Measurements from ENCODE around the gene PNCK. TPM values are rescaled to one million over a fixed set of nuclear protein-coding genes. Genes with fewer than 3 reads are reported as not detected.

PNCK gene
- total RNA-seq, 4 donors from 2014 or later, result 0.46 to 0.60 TPM; not detected in 2

DNA sequence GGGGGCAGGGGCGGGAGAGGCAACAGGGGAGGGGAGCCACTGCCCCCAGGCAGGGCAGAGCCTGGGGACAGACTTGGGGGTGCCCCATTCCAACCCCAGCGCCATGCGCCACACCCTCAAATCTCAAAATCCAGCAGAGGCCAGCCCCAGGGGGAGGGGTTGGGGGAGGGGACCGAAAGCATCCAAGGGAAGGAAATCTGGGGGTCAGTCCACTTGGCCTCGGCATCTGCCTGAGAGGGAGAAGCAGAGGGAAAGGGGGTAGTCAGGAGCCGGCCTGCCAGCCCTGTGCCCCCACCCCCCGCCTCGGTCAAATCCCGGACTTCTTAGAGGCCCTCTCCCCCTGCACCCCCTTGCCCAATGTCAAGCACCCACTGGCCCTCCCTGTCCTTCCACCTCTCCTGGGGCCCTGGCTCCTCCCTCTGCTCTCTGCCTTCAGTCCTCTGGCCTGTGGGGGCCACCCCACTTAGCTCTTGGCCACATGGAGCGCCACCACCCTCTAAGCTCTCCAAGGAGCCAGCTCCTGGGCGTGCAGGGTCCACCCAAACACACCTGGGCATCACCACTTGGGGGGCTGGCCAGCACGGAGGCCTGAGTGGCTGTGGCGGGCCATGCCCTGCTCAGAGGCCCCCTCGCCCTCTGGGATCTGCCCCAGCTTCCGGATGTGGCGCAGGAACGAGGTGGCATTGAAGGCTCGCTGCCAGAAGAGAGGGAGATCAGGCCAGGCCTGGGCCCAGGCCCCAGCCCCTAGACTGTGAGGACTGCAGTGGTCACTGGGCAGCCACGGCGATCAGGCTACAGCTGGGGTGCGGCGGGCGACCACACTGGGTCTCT lies 3.5 kb downstream of the PNCK start:
- no peak for ATAC-seq (ENCODE audit: low FRiP score)
- no peak for DNase-seq (ENCODE audit: low spot score)
- TF ChIP-seq, protein P1, sequence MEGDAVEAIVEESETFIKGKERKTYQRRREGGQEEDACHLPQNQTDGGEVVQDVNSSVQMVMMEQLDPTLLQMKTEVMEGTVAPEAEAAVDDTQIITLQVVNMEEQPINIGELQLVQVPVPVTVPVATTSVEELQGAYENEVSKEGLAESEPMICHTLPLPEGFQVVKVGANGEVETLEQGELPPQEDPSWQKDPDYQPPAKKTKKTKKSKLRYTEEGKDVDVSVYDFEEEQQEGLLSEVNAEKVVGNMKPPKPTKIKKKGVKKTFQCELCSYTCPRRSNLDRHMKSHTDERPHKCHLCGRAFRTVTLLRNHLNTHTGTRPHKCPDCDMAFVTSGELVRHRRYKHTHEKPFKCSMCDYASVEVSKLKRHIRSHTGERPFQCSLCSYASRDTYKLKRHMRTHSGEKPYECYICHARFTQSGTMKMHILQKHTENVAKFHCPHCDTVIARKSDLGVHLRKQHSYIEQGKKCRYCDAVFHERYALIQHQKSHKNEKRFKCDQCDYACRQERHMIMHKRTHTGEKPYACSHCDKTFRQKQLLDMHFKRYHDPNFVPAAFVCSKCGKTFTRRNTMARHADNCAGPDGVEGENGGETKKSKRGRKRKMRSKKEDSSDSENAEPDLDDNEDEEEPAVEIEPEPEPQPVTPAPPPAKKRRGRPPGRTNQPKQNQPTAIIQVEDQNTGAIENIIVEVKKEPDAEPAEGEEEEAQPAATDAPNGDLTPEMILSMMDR (IDR thresholded peaks at IDR 0.05), result no peak

DNA sequence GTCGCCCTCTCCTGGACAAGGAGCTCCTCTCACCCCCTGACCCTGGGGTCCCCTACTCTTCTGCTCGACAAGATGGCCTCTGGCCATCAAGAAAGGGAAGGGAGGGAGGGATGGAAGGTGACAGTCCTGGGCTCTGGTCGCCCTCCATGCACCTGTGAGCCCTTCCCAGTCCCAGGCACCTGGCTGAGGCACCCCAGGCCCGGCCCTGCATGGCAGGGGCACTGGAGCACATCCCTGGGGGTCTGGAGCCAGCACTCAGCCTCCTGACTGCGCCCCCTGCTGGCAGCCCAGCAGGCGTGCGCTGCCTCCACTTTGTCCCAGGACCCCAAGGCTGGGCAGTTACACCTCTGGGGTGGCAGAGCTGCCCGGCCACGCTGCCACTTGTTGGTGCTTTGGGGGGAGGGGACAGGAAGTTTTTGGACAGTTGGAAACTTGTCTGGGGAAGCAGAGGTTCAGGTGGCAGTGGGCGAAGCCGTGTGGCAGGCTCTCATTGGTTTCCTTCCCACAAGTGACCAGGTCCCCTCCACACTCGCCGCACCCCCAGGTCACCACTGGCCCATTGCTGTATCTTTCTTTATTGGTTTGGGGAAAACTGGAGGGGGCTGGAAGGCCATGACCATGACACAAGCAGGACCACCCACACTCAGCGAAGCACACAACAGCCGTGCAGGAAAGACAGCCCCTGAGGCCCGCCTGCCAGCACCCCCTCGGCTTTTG lies 4.3 kb downstream of the PNCK start:
- no peak for DNase-seq (ENCODE audit: low spot score)

DNA sequence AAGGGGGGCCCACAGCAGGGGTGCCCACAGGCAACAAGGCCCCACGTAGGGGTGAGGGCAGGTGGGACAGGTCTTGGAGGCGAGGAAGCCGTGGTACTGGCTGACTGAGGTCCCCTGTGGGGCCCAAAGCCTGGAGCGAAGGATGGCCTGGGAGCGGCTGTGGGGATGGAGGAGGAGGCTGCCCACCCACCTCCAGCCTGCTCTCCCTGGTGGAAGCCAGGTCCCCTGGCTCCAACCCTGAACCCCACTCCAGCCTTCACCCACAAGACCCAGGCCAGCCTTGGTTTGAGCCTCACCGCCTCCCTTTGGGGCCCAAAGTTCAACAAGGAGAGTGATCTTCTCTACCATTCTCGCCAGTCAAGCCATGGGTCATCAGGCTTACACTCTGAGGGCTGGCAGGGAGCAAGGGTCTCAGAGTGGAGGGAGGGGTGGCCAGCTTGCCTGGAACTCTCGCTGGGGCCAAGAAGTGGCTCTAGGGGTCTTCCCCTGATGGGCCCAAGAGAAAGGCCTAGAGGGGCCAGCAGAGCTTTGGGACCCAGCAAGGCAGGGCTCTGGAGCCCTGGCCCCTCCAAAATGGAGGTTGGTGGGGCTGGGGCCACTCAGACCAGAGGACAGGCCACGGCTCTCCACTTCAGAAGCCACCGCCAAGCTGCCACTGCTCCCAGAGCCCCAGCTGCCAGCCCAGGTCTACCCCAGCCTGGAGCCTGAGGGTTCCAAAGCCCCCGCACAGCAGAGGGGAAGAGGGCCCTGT lies 5.0 kb downstream of the PNCK start:
- TF ChIP-seq, protein P1 (IDR thresholded peaks at IDR 0.05), result no peak
- no peak for ATAC-seq (ENCODE audit: low FRiP score)
- no peak for DNase-seq (ENCODE audit: low spot score)

More for the DNA sequence above, 4.3 kb downstream of the PNCK start:
- ATAC-seq (ENCODE audit: low FRiP score), result no peak
- TF ChIP-seq, protein P1 (IDR thresholded peaks at IDR 0.05), result peak in 1 of 3 donors; percentile 11

DNA sequence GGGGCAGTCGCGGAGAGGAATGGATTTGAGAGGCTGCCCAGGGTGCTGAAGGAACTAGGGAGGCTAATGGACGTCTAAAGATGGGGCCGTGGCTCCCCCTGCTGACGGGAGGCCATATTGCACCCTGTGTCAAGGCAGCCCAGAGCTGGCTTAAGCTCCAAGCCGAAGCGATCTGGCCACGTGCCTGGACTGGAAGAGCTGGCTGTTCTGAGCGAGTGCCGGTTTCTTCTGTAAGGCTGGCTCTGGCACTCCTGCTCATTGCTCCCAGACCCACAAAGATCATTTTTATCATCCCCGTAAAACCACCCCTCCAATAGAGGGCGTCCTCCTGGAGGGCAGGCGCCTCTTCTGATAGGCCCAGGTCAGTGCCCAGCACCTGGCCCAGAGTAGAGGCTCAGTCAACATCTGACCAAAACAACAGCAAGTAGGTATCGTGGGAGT lies 5.6 kb downstream of the PNCK start:
- ATAC-seq (ENCODE audit: low FRiP score) (peak; percentile 54), DNase-seq (ENCODE audit: low spot score) (peak; percentile 71)
- TF ChIP-seq, protein P1 (IDR thresholded peaks at IDR 0.05), result peak in 1 of 3 donors; percentile 20

DNA sequence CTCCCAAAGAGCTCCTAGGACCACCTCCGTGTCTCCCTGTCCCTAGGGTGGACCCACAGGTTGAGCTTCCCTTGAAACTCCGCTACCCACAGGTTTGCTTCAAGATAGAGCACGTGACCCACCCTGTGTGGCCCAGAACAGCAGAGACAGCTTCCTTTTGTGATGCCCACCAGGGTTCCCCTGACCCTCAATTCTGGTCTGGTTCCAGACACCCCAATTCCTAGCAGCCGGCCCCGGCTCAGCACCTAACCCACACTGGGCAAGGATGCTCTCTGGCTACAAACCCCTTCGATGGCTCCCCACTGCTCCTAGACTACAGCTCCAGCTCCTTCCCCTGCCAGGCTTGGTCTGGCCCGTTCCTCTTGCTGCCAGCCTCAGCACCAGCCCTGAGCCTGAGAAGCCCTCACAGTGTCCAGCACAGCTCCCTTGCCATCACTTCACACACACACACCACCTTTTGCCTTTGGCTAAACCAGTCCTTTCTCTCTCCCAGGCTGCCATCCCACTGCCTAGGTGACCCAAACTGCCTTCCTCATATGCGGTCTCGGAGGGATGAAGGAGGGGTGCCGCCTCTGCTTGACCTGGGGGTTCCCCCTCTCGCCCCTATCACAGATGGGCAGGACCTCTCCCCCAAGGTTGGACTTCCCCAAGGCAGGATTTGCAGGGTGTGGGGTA lies 6.2 kb downstream of the PNCK start:
- DNase-seq (ENCODE audit: low spot score) (no peak), ATAC-seq (ENCODE audit: low FRiP score) (no peak)
- TF ChIP-seq, protein P1 (IDR thresholded peaks at IDR 0.05), result no peak

DNA sequence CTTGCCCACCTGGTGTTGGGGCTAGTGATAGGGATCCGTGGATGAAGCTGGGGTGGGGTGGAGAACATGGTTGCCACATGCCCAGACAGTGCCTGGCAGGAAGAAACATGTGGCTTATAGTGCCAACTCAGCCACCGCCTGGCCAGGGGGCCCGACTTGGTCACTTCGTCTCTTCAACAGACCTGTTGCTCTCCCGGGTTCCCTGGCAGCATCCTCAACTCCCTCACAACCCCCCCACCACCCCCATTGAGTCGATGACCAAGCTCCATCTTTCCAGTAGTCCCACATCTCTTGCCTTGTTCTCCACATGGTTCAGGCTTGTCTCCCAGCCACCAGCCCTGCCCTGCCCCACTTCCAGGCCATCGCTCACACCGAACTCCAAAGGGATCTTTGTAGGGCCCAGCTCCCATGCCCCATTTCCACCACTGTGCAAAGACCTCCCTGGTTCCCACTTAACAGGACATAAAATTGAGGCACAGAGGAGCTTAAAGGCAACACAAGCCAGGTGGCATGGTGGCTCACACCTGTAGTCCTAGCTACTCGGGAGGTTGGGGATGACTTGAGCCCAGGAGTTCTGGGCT lies 7.8 kb downstream of the PNCK start:
- TF ChIP-seq, protein P1 (IDR thresholded peaks at IDR 0.05), result no peak
- DNase-seq (ENCODE audit: low spot score), result no peak
- no peak for ATAC-seq (ENCODE audit: low FRiP score)

Data from omental fat pad (tissue), 4 donors.